Psoas muscle (tissue), 8 donors: Measurements from ENCODE around the gene SLC1A1. TPM values are rescaled to one million over a fixed set of nuclear protein-coding genes. Genes with fewer than 3 reads are reported as not detected.

Source experiments
- ATAC-seq, 4 donors: fragments of 200-7000 bp; cut with Tn5 transposase; one replicate each; pipeline ENCODE4 v1.9.1; 2020; ENCODE audit warnings: moderate library complexity in 3 of 4, mild to moderate bottlenecking in 2 of 4
- DNase-seq, 2 donors: peaks; one replicate each; pipeline ENCODE4 v3.0.0-alpha.2; 2020
- H3K27ac ChIP-seq: fragments of 200-600 bp; one replicate; pipeline ENCODE4 v1.8.0; 2022
- H3K27me3 ChIP-seq, 3 donors: fragments of 200-600 bp in 1 of 3; one replicate each; pipeline versions ENCODE4 v1.6.1 to v1.8.0; 2013 to 2022; ENCODE audit warnings: low read length in 2 of 3, mild to moderate bottlenecking in 2 of 3, moderate library complexity in 1 of 3; ENCODE audit not compliant: insufficient read depth in 3 of 3
- H3K36me3 ChIP-seq, 2 donors: fragments of 200-600 bp in 1 of 2; one replicate each; pipeline versions ENCODE4 v1.6.1 to v1.8.0; 2013 to 2022; ENCODE audit warnings: low read depth in 1 of 2, mild to moderate bottlenecking in 1 of 2, moderate library complexity in 1 of 2; ENCODE audit not compliant: insufficient read depth in 1 of 2
- H3K4me1 ChIP-seq: fragments of 200-600 bp; one replicate; pipeline ENCODE4 v1.8.0; 2022
- H3K4me3 ChIP-seq: fragments of 200-600 bp; one replicate; pipeline ENCODE4 v1.8.0; 2022; ENCODE audit warnings: mild to moderate bottlenecking
- H3K9me3 ChIP-seq: fragments of 200-600 bp; one replicate; pipeline ENCODE4 v1.8.0; 2022
- CTCF ChIP-seq: fragments of 200-600 bp; IDR thresholded peaks from one replicate; pipeline ENCODE4 v1.8.0; 2022; ENCODE audit warnings: antibody characterized with exemption
- WGBS, 3 donors: extraction: QIAGEN DNeasy Blood & Tissue Kit; methylation state at CpG; one replicate each; pipeline versions ENCODE4 v1.1.6 to v1.1.7; 2013; 5-methylcytosine and 5-hydroxymethylcytosine counted together
- intact Hi-C, 2 donors: fragments of 100-400 bp; cut with DNase I; formaldehyde crosslinking; loops; one replicate each; pipeline versions ENCODE4 v1.11.0 to v1.14.2; 2022
- polyA plus RNA-seq, 3 donors: library from polyadenylated mRNA; stranded (reverse); fragments of 200-250 nt; gene quantifications; one replicate each; pipeline ENCODE4 v1.2.3, GENCODE V29; 2013
- total RNA-seq, 4 donors: library from RNA; stranded (reverse); fragmentation: NEBNext Ultra II Directional in 2 of 4; extraction: Animal tissue kit (Norgen Biotek cat#: 25700) in 2 of 4; gene quantifications; one replicate each; pipeline versions ENCODE4 v1.2.1 to v1.2.4, GENCODE V29; 2021 to 2023
- donor health status: healthy with polysubstance abuse.
- donor health status: DM: no; HTN: no; CAD: no; lungs with moderate emphysema.
- donor health status: Bipolar disorder and iron deficiency.
- donor health status: healthy.
- donor health status: DM: yes; HTN: yes; CAD: no.
- donor health status: DM: no; HTN: no; CAD: no.
- donor health status: DM: no; HTN: no; CAD: no.
- donor health status: DM: yes; HTN: yes; CAD: no.

Gene SLC1A1
- total and polyA plus RNA-seq, 7 donors: 0.43 to 1.3 (median 1.0) TPM

DNA sequence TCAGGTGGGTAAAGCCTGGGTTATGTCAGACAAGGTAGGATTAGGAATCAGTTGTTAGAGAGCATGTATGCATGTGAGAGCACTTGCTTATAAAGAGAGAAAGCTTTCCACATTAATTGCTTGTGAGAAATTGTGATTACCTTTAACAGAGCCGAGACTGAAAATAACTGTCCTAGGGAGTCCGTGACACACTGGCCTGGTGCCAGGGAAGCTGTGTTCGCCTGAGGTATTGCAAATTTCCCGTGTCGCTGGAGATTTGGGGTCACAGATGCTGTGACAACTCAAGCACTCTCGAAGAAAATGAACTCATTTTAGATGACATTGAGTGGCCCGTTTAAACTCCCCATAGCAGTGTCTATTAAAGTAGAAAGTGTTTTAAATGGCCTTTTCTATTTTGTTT lies 9.6 kb downstream of the SLC1A1 start:
- intact Hi-C loops: no loop called here
- no peak for ATAC-seq
- Histone ChIP-seq H3K27ac (no peak overlapping the region), H3K4me1 (no peaks in the 10 kb centered on the region), H3K4me3 (no peak overlapping the region), H3K36me3 (no peaks in the 10 kb centered on the region), H3K27me3 (no peaks in the 10 kb centered on the region), H3K9me3 (no peaks in the 10 kb centered on the region)
- no peak for DNase-seq
- WGBS, 3 donors: 17 to 28% (median 23%) methylated on average over 7 of the region's 7 CpGs
- TF ChIP-seq CTCF: no peak

DNA sequence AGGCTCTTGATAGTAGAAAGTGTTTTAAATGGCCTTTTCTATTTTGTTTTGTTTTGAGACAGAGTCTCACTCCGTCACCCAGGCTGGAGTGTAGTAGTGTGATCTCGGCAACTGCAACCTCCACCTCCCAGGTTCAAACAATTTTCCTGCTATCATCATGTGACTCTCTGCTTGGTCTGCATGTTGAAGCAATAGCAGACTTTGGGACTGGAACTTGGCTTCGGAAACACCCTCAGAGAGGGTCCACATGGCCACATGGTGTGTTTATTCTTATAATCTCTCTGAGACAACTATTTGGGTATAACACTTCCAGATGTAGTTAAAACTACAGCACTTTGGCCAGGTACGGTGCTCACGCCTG lies 10.9 kb downstream of the SLC1A1 start:
- intact Hi-C loops: no loop called here
- Histone ChIP-seq H3K36me3 (no peaks in the 10 kb centered on the region), H3K9me3 (no peaks in the 10 kb centered on the region), H3K27ac (no peak overlapping the region), H3K27me3 (no peaks in the 10 kb centered on the region), H3K4me3 (no peak overlapping the region), H3K4me1 (no peaks in the 10 kb centered on the region)
- 90 to 95% (median 94%) methylated on average over 5 of the region's 5 CpGs for WGBS, 3 donors
- ATAC-seq (no peak), DNase-seq (no peak)
- TF ChIP-seq CTCF: no peak

- no peaks in the 10 kb centered on the region for H3K4me1 ChIP-seq
- WGBS, 3 donors: 50 to 66% (median 51%) methylated on average over 1 of the region's 1 CpG
- no peak for ATAC-seq
These were observed 12.2 kb downstream of the SLC1A1 start for GRCh38 chr9:4502444-4502843.

DNA sequence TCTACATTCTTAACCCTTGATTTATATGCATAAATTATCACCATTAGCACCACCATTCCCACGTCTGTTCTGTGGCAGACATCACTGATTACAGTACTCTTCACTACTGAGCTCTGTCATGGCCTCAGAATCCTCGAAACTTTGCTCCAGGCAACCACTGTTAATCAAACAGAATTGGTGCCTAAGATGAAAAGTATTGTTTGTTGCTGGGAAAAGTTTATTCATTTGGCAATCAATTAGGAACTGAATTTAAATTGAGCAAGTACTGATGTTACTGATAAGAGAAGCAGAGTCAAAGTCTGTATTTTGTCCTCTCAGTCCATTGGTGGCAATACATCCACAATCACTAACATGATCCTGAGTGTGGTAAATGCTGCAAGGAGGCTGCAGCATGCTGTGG lies 12.8 kb downstream of the SLC1A1 start:
- no peaks in the 10 kb centered on the region for H3K27me3 ChIP-seq
- DNase-seq (no peak), ATAC-seq (no peak)
- H3K9me3 ChIP-seq: no peaks in the 10 kb centered on the region
- H3K4me1 ChIP-seq: no peaks in the 10 kb centered on the region
- 66 to 78% (median 69%) methylated on average over 2 of the region's 2 CpGs for WGBS, 3 donors
- no peaks in the 10 kb centered on the region for H3K36me3 ChIP-seq
- H3K4me3 ChIP-seq: no peak overlapping the region
- intact Hi-C loops: no loop called here
- H3K27ac ChIP-seq: no peak overlapping the region
- no peak for TF ChIP-seq CTCF

More at GRCh38 chr9:4502444-4502843, 12.2 kb downstream of the SLC1A1 start:
- Histone ChIP-seq H3K27me3 (no peaks in the 10 kb centered on the region), H3K36me3 (no peaks in the 10 kb centered on the region), H3K9me3 (no peaks in the 10 kb centered on the region), H3K27ac (no peak overlapping the region), H3K4me3 (no peak overlapping the region)
- no peak for DNase-seq
- no peak for TF ChIP-seq CTCF
- intact Hi-C loops: no loop called here

DNA sequence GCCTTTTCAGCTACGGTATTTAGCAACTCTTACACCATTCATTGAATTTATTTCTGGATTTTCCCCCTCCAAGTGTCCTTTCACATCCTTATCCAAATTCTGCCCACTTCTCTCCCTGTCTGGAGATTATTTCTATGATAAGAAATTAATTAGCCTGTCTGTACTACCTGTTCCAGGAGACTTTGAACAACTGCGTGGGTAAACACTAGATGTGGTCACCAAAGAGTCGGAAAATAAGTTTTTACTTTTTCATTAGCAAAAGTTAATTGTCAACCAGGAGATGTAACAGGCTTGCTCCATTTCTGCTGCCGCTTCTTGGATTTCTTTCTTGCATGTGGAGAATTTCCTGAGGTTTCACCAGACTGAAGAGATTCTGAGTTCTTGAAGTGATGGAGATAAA lies 14.0 kb downstream of the SLC1A1 start:
- H3K4me3 ChIP-seq: no peak overlapping the region
- intact Hi-C loops: no loop called here
- TF ChIP-seq CTCF: no peak
- H3K9me3 ChIP-seq: no peaks in the 10 kb centered on the region
- ATAC-seq: no peak
- H3K4me1 ChIP-seq: no peaks in the 10 kb centered on the region
- H3K36me3 ChIP-seq: no peaks in the 10 kb centered on the region
- WGBS, 3 donors: 85 to 92% (median 89%) methylated on average over 4 of the region's 4 CpGs
- no peak for DNase-seq
- H3K27me3 ChIP-seq: peaks cover 0 to 1% (median 0%) of the 10 kb centered on the region in 3 donors
- H3K27ac ChIP-seq: no peak overlapping the region
